ENCODE data around the gene ORC4.
A peak's percentile ranks its signal among the peaks of the same experiment; 100 is the strongest.

ORC4 gene

GRCh38 chr2:148031152-148031551, 10.6 kb upstream of the ORC4 start:
- TF ChIP-seq CTCF (IDR thresholded peaks at IDR 0.05; ENCODE audit: low read depth, low read length, missing control alignments) = no peak
- DNase-seq (ENCODE audit: extremely low read depth, low read depth) = no peak
- no peak overlapping the region for H3K4me3 ChIP-seq (replicated peaks; ENCODE audit: low read depth, low read length)

GRCh38 chr2:148028781-148029180, 8.2 kb upstream of the ORC4 start:
- TF ChIP-seq CTCF (IDR thresholded peaks at IDR 0.05; ENCODE audit: low read depth, low read length, missing control alignments) = no peak
- no peak for DNase-seq (ENCODE audit: extremely low read depth, low read depth)
- no peak overlapping the region for H3K4me3 ChIP-seq (replicated peaks; ENCODE audit: low read depth, low read length)

- H3K4me3 ChIP-seq (replicated peaks; ENCODE audit: low read depth, low read length) = no peak overlapping the region
- no peak for TF ChIP-seq CTCF (IDR thresholded peaks at IDR 0.05; ENCODE audit: low read depth, low read length, missing control alignments)
- DNase-seq (ENCODE audit: extremely low read depth, low read depth) = no peak
Observed at GRCh38 chr2:148027822-148028221, 7.3 kb upstream of the ORC4 start.

- DNase-seq (ENCODE audit: extremely low read depth, low read depth) = no peak
- TF ChIP-seq CTCF (IDR thresholded peaks at IDR 0.05; ENCODE audit: low read depth, low read length, missing control alignments) = no peak
- H3K4me3 ChIP-seq (replicated peaks; ENCODE audit: low read depth, low read length) = no peak overlapping the region
Observed at GRCh38 chr2:148026573-148026972, 6.0 kb upstream of the ORC4 start.

- no peak overlapping the region for H3K4me3 ChIP-seq (replicated peaks; ENCODE audit: low read depth, low read length)
- no peak for TF ChIP-seq CTCF (IDR thresholded peaks at IDR 0.05; ENCODE audit: low read depth, low read length, missing control alignments)
- no peak for DNase-seq (ENCODE audit: extremely low read depth, low read depth)
Observed at GRCh38 chr2:148023861-148024260, 3.3 kb upstream of the ORC4 start.

- peak overlapping the region; percentile 78 for H3K4me3 ChIP-seq (replicated peaks; ENCODE audit: low read depth, low read length)
- TF ChIP-seq CTCF (IDR thresholded peaks at IDR 0.05; ENCODE audit: low read depth, low read length, missing control alignments) = no peak
- no peak for DNase-seq (ENCODE audit: extremely low read depth, low read depth)
Observed at GRCh38 chr2:148022882-148023281, 2.3 kb upstream of the ORC4 start.

GRCh38 chr2:148022351-148022750, 1.8 kb upstream of the ORC4 start:
- no peak for DNase-seq (ENCODE audit: extremely low read depth, low read depth)
- no peak for TF ChIP-seq CTCF (IDR thresholded peaks at IDR 0.05; ENCODE audit: low read depth, low read length, missing control alignments)
- peak overlapping the region; percentile 78 for H3K4me3 ChIP-seq (replicated peaks; ENCODE audit: low read depth, low read length)

Data from HFF-Myc (cell line).